Lung (tissue), 12 donors: Measurements from ENCODE around the gene FAM9A. TPM values are rescaled to one million over a fixed set of nuclear protein-coding genes. Genes with fewer than 3 reads are reported as not detected.
"Not testable (repeated sequence)": the region's sequence is repeated elsewhere in the genome, so short reads cannot be mapped to it uniquely, and the experiment has no call there.

ENCODE experiments used
- ATAC-seq: fragments of 200-7000 bp; cut with Tn5 transposase; one replicate; pipeline ENCODE4 v1.9.1; 2020; ENCODE audit warnings: moderate number of reproducible peaks; ENCODE audit not compliant: insufficient read depth, low FRiP score
- DNase-seq, 3 donors: peaks; one replicate each; pipeline ENCODE4 v3.0.0-alpha.2; 2013 to 2017
- H3K27ac ChIP-seq, 2 donors: one replicate each; pipeline ENCODE4 v1.5.1; 2013; ENCODE audit warnings: mild to moderate bottlenecking in 2 of 2, moderate library complexity in 2 of 2, control low read depth in 1 of 2, inconsistent platforms in 1 of 2, low read depth in 1 of 2, low read length in 1 of 2
- H3K27me3 ChIP-seq, 3 donors: one replicate each; pipeline ENCODE4 v1.5.1; 2013; ENCODE audit warnings: low read length in 2 of 3; ENCODE audit not compliant: control insufficient read depth in 3 of 3, insufficient read depth in 3 of 3
- H3K36me3 ChIP-seq, 4 donors: one replicate each; pipeline ENCODE4 v1.5.1; 2013; ENCODE audit warnings: low read length in 4 of 4, mild to moderate bottlenecking in 1 of 4, moderate library complexity in 1 of 4; ENCODE audit not compliant: control insufficient read depth in 4 of 4, insufficient read depth in 4 of 4
- H3K4me1 ChIP-seq, 5 donors: one replicate each; pipeline ENCODE4 v1.5.1; 2013; ENCODE audit warnings: low read length in 5 of 5, mild to moderate bottlenecking in 2 of 5, moderate library complexity in 1 of 5; ENCODE audit not compliant: control insufficient read depth in 5 of 5, insufficient read depth in 5 of 5
- H3K4me3 ChIP-seq: one replicate; pipeline ENCODE4 v1.5.1; 2013; ENCODE audit warnings: mild to moderate bottlenecking, control low read depth, moderate library complexity
- H3K9ac ChIP-seq, 2 donors: one replicate each; pipeline ENCODE4 v1.5.1; 2013; ENCODE audit warnings: low read length in 2 of 2, control low read depth in 1 of 2; ENCODE audit not compliant: insufficient read depth in 1 of 2
- H3K9me3 ChIP-seq, 4 donors: one replicate each; pipeline ENCODE4 v1.5.1; 2013; ENCODE audit warnings: low read length in 3 of 4, mild to moderate bottlenecking in 1 of 4, moderate library complexity in 1 of 4; ENCODE audit not compliant: control insufficient read depth in 4 of 4, insufficient read depth in 3 of 4
- WGBS, 2 donors: extraction: QIAGEN DNeasy Blood & Tissue Kit; methylation state at CpG; one replicate each; pipeline ENCODE4 v1.1.7; 2013; 5-methylcytosine and 5-hydroxymethylcytosine counted together
- polyA plus RNA-seq, 2 donors: library from polyadenylated mRNA; stranded (reverse); fragments of 200-250 nt; gene quantifications; one replicate each; pipeline ENCODE4 v1.2.1, GENCODE V29; 2013
- total RNA-seq, 2 donors: library from RNA; depleted of rRNA in 1 of 2; stranded (reverse); fragments of >200 nt in 1 of 2; gene quantifications; one replicate each; pipeline ENCODE4 v1.2.1, GENCODE V29; 2014 to 2021
- TF ChIP-seq, protein P1 (sequence below): IDR thresholded peaks from 2 replicates; pipeline ENCODE4 v1.5.1; 2012; ENCODE audit warnings: mild to moderate bottlenecking; ENCODE audit errors: control extremely low read depth, extremely low read depth
- donor health status: control.
- donor health status: control.
- donor health status: Bipolar disorder and iron deficiency.
- donor health status: healthy.
- donor health status: DM: yes; HTN: yes; CAD: no.

Gene FAM9A
- total and polyA plus RNA-seq, 4 donors, result not detected

DNA sequence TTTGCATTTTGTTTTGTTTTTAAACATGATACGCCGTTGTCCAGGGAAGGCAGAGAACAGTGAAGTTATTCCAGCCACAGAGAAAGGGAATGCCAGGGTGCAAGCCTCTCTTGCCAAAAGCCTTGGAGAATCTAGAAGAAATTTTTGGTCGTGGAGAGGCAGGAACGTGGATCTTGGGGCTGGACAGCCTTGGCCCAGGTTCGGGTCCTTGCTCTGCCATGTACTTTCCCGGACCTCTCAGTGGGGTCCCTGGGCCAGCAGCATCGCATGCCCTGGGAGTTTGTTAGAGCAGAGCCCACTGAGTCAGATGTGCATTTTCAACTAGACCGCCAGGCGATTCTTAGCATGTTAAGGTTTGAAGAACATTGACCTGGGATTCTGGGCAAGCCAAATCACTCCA, 18.6 kb downstream of the FAM9A start:
- Histone ChIP-seq H3K9ac (no peak overlapping the region), H3K4me1 (no peaks in the 10 kb centered on the region), H3K9me3 (peaks cover 0 to 4% (median 0%) of the 10 kb centered on the region in 4 donors), H3K4me3 (no peak overlapping the region), H3K27ac (no peak overlapping the region), H3K36me3 (no peaks in the 10 kb centered on the region), H3K27me3 (peaks cover 3 to 14% (median 4%) of the 10 kb centered on the region in 3 donors)
- TF ChIP-seq, protein P1, sequence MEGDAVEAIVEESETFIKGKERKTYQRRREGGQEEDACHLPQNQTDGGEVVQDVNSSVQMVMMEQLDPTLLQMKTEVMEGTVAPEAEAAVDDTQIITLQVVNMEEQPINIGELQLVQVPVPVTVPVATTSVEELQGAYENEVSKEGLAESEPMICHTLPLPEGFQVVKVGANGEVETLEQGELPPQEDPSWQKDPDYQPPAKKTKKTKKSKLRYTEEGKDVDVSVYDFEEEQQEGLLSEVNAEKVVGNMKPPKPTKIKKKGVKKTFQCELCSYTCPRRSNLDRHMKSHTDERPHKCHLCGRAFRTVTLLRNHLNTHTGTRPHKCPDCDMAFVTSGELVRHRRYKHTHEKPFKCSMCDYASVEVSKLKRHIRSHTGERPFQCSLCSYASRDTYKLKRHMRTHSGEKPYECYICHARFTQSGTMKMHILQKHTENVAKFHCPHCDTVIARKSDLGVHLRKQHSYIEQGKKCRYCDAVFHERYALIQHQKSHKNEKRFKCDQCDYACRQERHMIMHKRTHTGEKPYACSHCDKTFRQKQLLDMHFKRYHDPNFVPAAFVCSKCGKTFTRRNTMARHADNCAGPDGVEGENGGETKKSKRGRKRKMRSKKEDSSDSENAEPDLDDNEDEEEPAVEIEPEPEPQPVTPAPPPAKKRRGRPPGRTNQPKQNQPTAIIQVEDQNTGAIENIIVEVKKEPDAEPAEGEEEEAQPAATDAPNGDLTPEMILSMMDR, result no peak
- WGBS, 2 donors, result 79 to 89% methylated on average over 9 of the region's 9 CpGs
- DNase-seq (no peak), ATAC-seq (no peak)

DNA sequence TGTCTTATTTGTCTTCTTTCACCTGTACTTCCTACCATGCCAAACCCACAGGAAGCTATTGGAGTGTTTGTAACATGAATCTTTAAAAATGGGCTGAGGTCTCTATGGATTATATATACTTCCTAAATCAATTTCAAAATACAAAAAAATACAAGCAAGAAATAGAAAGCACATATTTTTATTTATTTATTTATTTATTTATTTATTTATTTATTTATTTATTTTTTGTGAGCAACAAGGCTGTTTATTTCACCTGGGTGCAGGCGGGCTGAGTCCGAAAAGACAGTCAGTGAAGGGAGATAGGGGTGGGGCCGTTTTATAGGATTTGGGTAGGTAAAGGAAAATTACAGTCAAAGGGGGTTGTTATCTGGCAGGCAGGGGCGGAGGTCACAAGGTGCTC, 19.3 kb downstream of the FAM9A start:
- H3K9me3 ChIP-seq, H3K27ac ChIP-seq, H3K9ac ChIP-seq, H3K4me1 ChIP-seq, ATAC-seq, DNase-seq, H3K36me3 ChIP-seq, H3K4me3 ChIP-seq: not testable (repeated sequence)
- peaks cover 3 to 14% (median 4%) of the 10 kb centered on the region in 3 donors for H3K27me3 ChIP-seq
- WGBS, 2 donors, result 75 to 85% methylated on average over 4 of the region's 4 CpGs

DNA sequence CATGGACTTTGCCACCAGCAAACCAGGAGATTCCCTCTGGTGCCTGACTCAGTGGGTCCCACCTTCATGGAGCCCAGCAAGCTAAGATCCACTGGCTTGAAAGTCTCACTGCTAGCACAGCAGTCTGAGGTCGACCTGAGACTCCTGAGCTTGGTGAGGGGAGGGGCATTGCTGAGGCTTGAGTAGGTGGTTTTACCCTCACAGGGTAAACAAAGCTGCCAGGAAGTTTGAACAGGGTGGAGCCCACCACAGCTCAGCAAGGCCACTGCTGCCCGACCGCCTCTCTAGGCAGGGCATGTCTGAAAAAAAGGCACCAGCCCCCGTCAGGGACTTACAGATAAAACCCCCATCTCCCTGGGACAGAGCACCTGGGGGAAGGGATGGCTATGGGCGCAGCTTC, 28.1 kb downstream of the FAM9A start:
- WGBS, 2 donors, result 53 to 68% methylated on average over 4 to 5 of the region's 5 CpGs
- ATAC-seq, result no peak
- H3K27ac ChIP-seq, result no peak overlapping the region
- peaks cover 0 to 15% (median 6%) of the 10 kb centered on the region in 3 donors for H3K27me3 ChIP-seq
- peaks cover 0 to 4% (median 0%) of the 10 kb centered on the region in 4 donors for H3K9me3 ChIP-seq
- H3K36me3 ChIP-seq, result no peaks in the 10 kb centered on the region
- H3K4me3 ChIP-seq, result no peak overlapping the region
- no peak for DNase-seq
- TF ChIP-seq, protein P1, result no peak
- no peaks in the 10 kb centered on the region for H3K4me1 ChIP-seq
- no peak overlapping the region for H3K9ac ChIP-seq

DNA sequence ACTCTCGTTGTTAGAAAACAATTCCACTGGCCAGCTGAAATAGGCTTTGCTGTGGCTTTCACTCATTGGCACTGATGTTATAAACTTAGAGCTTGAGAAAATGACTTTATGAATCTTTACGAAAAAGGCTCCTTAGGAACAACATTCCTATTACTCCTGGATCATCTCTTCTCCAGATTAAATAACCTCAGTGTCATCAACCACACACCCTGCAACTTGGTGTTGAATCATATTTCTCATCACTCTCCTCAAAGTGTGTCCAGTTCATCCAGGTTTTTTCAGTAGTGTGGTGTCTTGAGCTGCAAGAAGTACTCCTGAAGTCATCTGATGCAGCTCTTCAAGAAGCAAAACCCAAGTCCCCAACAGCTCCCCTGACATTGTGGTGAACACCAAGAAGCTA, 41.2 kb downstream of the FAM9A start:
- no peak overlapping the region for H3K4me3 ChIP-seq
- H3K27me3 ChIP-seq, result peaks cover 6 to 12% (median 7%) of the 10 kb centered on the region in 3 donors
- WGBS, 2 donors, result 90 to 93% methylated on average over 2 of the region's 2 CpGs
- H3K27ac ChIP-seq, result no peak overlapping the region
- no peaks in the 10 kb centered on the region for H3K4me1 ChIP-seq
- ATAC-seq (no peak), DNase-seq (no peak)
- H3K9ac ChIP-seq, result no peak overlapping the region
- TF ChIP-seq, protein P1, result no peak
- no peaks in the 10 kb centered on the region for H3K9me3 ChIP-seq
- H3K36me3 ChIP-seq, result no peaks in the 10 kb centered on the region

DNA sequence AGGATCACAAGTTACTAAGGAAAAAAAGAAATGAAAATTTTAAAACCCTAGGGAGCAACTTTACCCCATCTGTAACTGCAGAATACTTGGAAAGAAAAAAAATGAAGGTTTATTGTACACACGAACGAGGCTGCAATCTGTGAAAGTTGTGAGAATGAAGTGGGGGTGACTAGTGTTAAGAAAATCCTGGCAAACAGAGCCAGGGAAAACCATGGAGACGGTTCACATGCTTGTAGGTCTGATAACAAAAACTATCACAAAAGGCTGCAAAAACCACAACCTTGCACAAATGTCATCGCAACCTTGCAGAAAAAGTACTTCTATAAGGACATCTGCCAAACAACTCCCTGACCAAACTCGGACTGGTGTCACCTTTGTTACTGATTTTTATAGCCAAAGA, 42.5 kb downstream of the FAM9A start:
- not testable (repeated sequence) for H3K9me3 ChIP-seq, H3K36me3 ChIP-seq, H3K27ac ChIP-seq, H3K4me1 ChIP-seq, H3K9ac ChIP-seq, ATAC-seq, DNase-seq, H3K4me3 ChIP-seq
- WGBS, 2 donors, result 69 to 86% methylated on average over 5 of the region's 5 CpGs
- peaks cover 6 to 18% (median 9%) of the 10 kb centered on the region in 3 donors for H3K27me3 ChIP-seq

DNA sequence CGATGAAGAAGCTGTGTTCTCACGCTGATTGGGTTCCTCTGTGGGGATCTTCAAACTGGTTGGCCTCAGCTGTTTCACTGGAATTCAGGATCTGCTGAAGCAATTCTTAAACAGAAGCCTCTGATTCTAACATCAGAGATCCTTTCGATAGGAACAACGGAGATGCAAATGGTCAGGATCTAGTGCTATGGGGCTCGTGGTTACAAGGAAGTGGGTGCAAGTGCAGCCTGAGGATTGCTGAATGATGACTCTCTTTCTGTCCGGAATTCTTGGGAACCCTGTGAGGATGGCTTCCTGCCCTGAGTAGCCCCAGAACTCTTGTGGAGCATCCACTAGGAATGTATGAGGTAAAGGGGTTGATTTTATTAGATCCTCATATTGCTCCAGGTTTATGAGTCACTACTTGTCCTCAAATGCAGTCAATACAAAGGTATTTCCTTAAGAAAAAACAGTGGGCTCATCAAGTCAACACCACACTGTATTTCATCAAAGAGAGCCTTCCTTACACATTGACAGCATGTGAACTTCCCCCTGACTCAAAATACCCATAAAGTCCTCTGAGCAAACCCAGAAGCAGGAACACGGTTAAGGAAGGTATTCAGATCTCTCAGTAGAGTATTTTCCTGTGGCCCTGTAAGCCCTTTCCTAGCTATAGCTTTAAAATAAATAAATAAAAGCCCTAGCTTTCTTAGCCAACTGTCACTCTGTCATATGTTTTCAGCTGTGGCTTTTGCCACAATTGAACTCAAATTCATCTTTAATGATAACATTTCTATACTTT, 43.4 kb downstream of the FAM9A start:
- not testable (repeated sequence) for ATAC-seq, H3K36me3 ChIP-seq, DNase-seq, H3K27ac ChIP-seq, H3K9ac ChIP-seq, H3K4me1 ChIP-seq, H3K4me3 ChIP-seq, H3K9me3 ChIP-seq
- peaks cover 6 to 14% (median 12%) of the 10 kb centered on the region in 3 donors for H3K27me3 ChIP-seq
- 86 to 91% methylated on average over 6 to 7 of the region's 7 CpGs for WGBS, 2 donors
